ENCODE measurements around the gene PACS1.

- TF ChIP-seq CTCF (IDR thresholded peaks at IDR 0.05; ENCODE audit: insufficient read depth, low read depth, low read length) (no peak), EZH2 (IDR thresholded peaks at IDR 0.05; ENCODE audit: insufficient read depth, low read length) (no peak)
Measured at GRCh38 chr11:66100272-66101065, 30.4 kb downstream of the PACS1 start.

Measured in astrocyte (in vitro differentiated cells and primary cell).